HG03135 (cell line): ENCODE measurements around the gene SCIN.

ENCODE experiments used
- ATAC-seq: cut with Tn5 transposase; IDR thresholded peaks from one replicate; pipeline ENCODE4 v1.9.1; 2021; ENCODE audit warnings: mild to moderate bottlenecking, moderate library complexity; ENCODE audit not compliant: unreplicated experiment

Gene SCIN

GRCh38 chr7:12609561-12609960, 39.0 kb downstream of the SCIN start:
- ATAC-seq: no peak

- ATAC-seq: no peak
Measured at GRCh38 chr7:12610899-12611298, 40.4 kb downstream of the SCIN start.

GRCh38 chr7:12612622-12613021, 42.1 kb downstream of the SCIN start:
- no peak for ATAC-seq

- ATAC-seq: no peak
Measured at GRCh38 chr7:12619461-12620069, 49.0 kb downstream of the SCIN start.

- no peak for ATAC-seq
Measured at GRCh38 chr7:12620371-12620770, 49.9 kb downstream of the SCIN start.

- ATAC-seq: no peak
Measured at GRCh38 chr7:12623223-12623622, 52.7 kb downstream of the SCIN start.

GRCh38 chr7:12623885-12624498, 53.5 kb downstream of the SCIN start:
- no peak for ATAC-seq

GRCh38 chr7:12625836-12626235, 55.3 kb downstream of the SCIN start:
- ATAC-seq: no peak

- no peak for ATAC-seq
Measured at GRCh38 chr7:12629816-12630512, 59.4 kb downstream of the SCIN start.

GRCh38 chr7:12630513-12630819, 59.9 kb downstream of the SCIN start:
- no peak for ATAC-seq

GRCh38 chr7:12633582-12633981, 63.1 kb downstream of the SCIN start:
- ATAC-seq: no peak

GRCh38 chr7:12635830-12636229, 65.3 kb downstream of the SCIN start:
- ATAC-seq: peak; percentile 73

GRCh38 chr7:12637328-12637727, 66.8 kb downstream of the SCIN start:
- ATAC-seq: no peak

- no peak for ATAC-seq
Measured at GRCh38 chr7:12637819-12638592, 67.5 kb downstream of the SCIN start.

- ATAC-seq: no peak
Measured at GRCh38 chr7:12638851-12639456, 68.4 kb downstream of the SCIN start.

- ATAC-seq: no peak
Measured at GRCh38 chr7:12640299-12641096, 70.0 kb downstream of the SCIN start.

GRCh38 chr7:12641196-12641595, 70.7 kb downstream of the SCIN start:
- ATAC-seq: no peak

GRCh38 chr7:12642508-12642907, 72.0 kb downstream of the SCIN start:
- no peak for ATAC-seq

GRCh38 chr7:12643001-12643643, 72.6 kb downstream of the SCIN start:
- no peak for ATAC-seq

GRCh38 chr7:12643644-12644043, 73.1 kb downstream of the SCIN start:
- ATAC-seq: no peak
